ENCODE data around the gene SDHAF1. TPM values are rescaled to one million over a fixed set of nuclear protein-coding genes. Genes with fewer than 3 reads are reported as not detected.

The SDHAF1 gene
- total and polyA plus RNA-seq, 2 of the 8 experiments (the other 6 are each of a cell fraction or from before 2014, with no cell fraction given): 16.0 to 21.3 TPM

GRCh38 chr19:36014012-36014924 is 19.3 kb downstream of the SDHAF1 start, which contains the start of gene ALKBH6 (continued):
- TF ChIP-seq USF2 (IDR thresholded peaks at IDR 0.05; ENCODE audit: low read length) (no peak), RXRA (IDR thresholded peaks at IDR 0.05; ENCODE audit: insufficient read depth, low read depth, low read length) (no peak), SAP30 (IDR thresholded peaks at IDR 0.05; ENCODE audit: insufficient read depth, insufficient replicate concordance, low read length) (no peak), JUN (IDR thresholded peaks at IDR 0.05; ENCODE audit: low read depth, low read length) (no peak), CBX8 (IDR thresholded peaks at IDR 0.05; ENCODE audit: borderline replicate concordance, low read depth, low read length) (no peak), KDM4A (IDR thresholded peaks at IDR 0.05; ENCODE audit: low read depth, low read length, severe bottlenecking) (peak; percentile 47), ASH2L (IDR thresholded peaks at IDR 0.05; ENCODE audit: low read length) (no peak), CEBPB (IDR thresholded peaks at IDR 0.05; ENCODE audit: low read depth, low read length) (no peak), POLR2AphosphoS5 (IDR thresholded peaks at IDR 0.05; ENCODE audit: low read depth, low read length) (no peak)

Measured in H1 (cell line).